IPS-18a (cell line): ENCODE measurements around the gene TAF9.
"Not testable (repeated sequence)": the region's sequence is repeated elsewhere in the genome, so short reads cannot be mapped to it uniquely, and the experiment has no call there.

Experiments used
- H3K27ac ChIP-seq: one replicate; pipeline ENCODE4 v1.5.1; 2013; ENCODE audit warnings: low read length
- H3K27me3 ChIP-seq: one replicate; pipeline ENCODE4 v1.6.1; 2013; ENCODE audit warnings: mild to moderate bottlenecking, low read length; ENCODE audit not compliant: control insufficient read depth, insufficient read depth
- H3K36me3 ChIP-seq: one replicate; pipeline ENCODE4 v1.6.1; 2013; ENCODE audit warnings: low read depth, low read length; ENCODE audit not compliant: control insufficient read depth
- H3K4me1 ChIP-seq: one replicate; pipeline ENCODE4 v1.6.1; 2013; ENCODE audit warnings: low read depth, low read length; ENCODE audit not compliant: control insufficient read depth
- H3K4me3 ChIP-seq: one replicate; pipeline ENCODE4 v1.5.1; 2013; ENCODE audit warnings: low read length
- H3K9ac ChIP-seq: one replicate; pipeline ENCODE4 v1.6.1; 2013; ENCODE audit warnings: mild to moderate bottlenecking, low read length, moderate library complexity
- H3K9me3 ChIP-seq: one replicate; pipeline ENCODE4 v1.6.1; 2013; ENCODE audit warnings: low read depth, low read length; ENCODE audit not compliant: control insufficient read depth

The TAF9 gene

GRCh38 chr5:69333668-69334315, 35.5 kb downstream of the TAF9 start:
- not testable (repeated sequence) for H3K27ac ChIP-seq, H3K4me3 ChIP-seq, H3K36me3 ChIP-seq, H3K4me1 ChIP-seq, H3K9ac ChIP-seq, H3K9me3 ChIP-seq, H3K27me3 ChIP-seq

GRCh38 chr5:69331528-69332445, 37.5 kb downstream of the TAF9 start:
- no peak overlapping the region for H3K27ac ChIP-seq
- H3K4me1 ChIP-seq: peaks cover 4% of the 10 kb centered on the region
- no peaks in the 10 kb centered on the region for H3K9me3 ChIP-seq
- no peaks in the 10 kb centered on the region for H3K36me3 ChIP-seq
- peak overlapping the region; percentile 59 for H3K4me3 ChIP-seq
- H3K9ac ChIP-seq: peak overlapping the region; percentile 40
- H3K27me3 ChIP-seq: no peaks in the 10 kb centered on the region

GRCh38 chr5:69329905-69330489, 39.3 kb downstream of the TAF9 start:
- no peak overlapping the region for H3K4me3 ChIP-seq
- no peaks in the 10 kb centered on the region for H3K27me3 ChIP-seq
- peaks cover 4% of the 10 kb centered on the region for H3K4me1 ChIP-seq
- no peaks in the 10 kb centered on the region for H3K36me3 ChIP-seq
- H3K27ac ChIP-seq: no peak overlapping the region
- no peak overlapping the region for H3K9ac ChIP-seq
- H3K9me3 ChIP-seq: no peaks in the 10 kb centered on the region

GRCh38 chr5:69326365-69326764, 43.0 kb downstream of the TAF9 start:
- Histone ChIP-seq H3K9me3 (no peaks in the 10 kb centered on the region), H3K4me1 (no peaks in the 10 kb centered on the region), H3K27me3 (no peaks in the 10 kb centered on the region), H3K27ac (no peak overlapping the region), H3K4me3 (no peak overlapping the region), H3K9ac (no peak overlapping the region), H3K36me3 (no peaks in the 10 kb centered on the region)

GRCh38 chr5:69317391-69317790, 51.9 kb downstream of the TAF9 start:
- Histone ChIP-seq H3K9ac (no peak overlapping the region), H3K4me3 (no peak overlapping the region), H3K36me3 (no peaks in the 10 kb centered on the region), H3K9me3 (no peaks in the 10 kb centered on the region), H3K4me1 (no peaks in the 10 kb centered on the region), H3K27ac (no peak overlapping the region), H3K27me3 (no peaks in the 10 kb centered on the region)

GRCh38 chr5:69315972-69316371, 53.3 kb downstream of the TAF9 start:
- no peak overlapping the region for H3K27ac ChIP-seq
- no peaks in the 10 kb centered on the region for H3K9me3 ChIP-seq
- no peak overlapping the region for H3K4me3 ChIP-seq
- no peaks in the 10 kb centered on the region for H3K36me3 ChIP-seq
- no peaks in the 10 kb centered on the region for H3K27me3 ChIP-seq
- no peak overlapping the region for H3K9ac ChIP-seq
- no peaks in the 10 kb centered on the region for H3K4me1 ChIP-seq
